Activated naive CD4-positive, alpha-beta T cell treated with anti-CD3 and anti-CD28 coated beads, Interleukin-2, amount 10 ng/mL, durations not matched to agents 7 days and 5 days (primary cell): ENCODE data around the gene CLCN4.

Experiments
- CTCF ChIA-PET: fragments of 350-600 bp; sonication (Branson Sonifier 250); formaldehyde crosslinking; loops from one replicate; lab custom pipeline; 2021; ENCODE audit warnings: antibody characterized with exemption; lab: Charles Lee
- DNase-seq: peaks from one replicate; pipeline ENCODE4 v3.0.0-alpha.2; 2020
- H3K27ac Mint-ChIP-seq: one replicate; pipeline ENCODE4 v1.8.0; 2021; ENCODE audit warnings: mild to moderate bottlenecking, moderate library complexity, mixed read lengths
- H3K27me3 Mint-ChIP-seq: one replicate; pipeline ENCODE4 v1.8.0; 2021; ENCODE audit warnings: mild to moderate bottlenecking, mixed read lengths
- H3K36me3 Mint-ChIP-seq: one replicate; pipeline ENCODE4 v1.8.0; 2021; ENCODE audit warnings: mixed read lengths
- H3K4me1 Mint-ChIP-seq: one replicate; pipeline ENCODE4 v1.8.0; 2021; ENCODE audit warnings: mixed read lengths
- H3K4me3 Mint-ChIP-seq: one replicate; pipeline ENCODE4 v1.8.0; 2021; ENCODE audit warnings: mild to moderate bottlenecking, moderate library complexity, mixed read lengths
- H3K9me3 Mint-ChIP-seq: one replicate; pipeline ENCODE4 v1.8.0; 2021; ENCODE audit warnings: mixed read lengths

Gene CLCN4

DNA sequence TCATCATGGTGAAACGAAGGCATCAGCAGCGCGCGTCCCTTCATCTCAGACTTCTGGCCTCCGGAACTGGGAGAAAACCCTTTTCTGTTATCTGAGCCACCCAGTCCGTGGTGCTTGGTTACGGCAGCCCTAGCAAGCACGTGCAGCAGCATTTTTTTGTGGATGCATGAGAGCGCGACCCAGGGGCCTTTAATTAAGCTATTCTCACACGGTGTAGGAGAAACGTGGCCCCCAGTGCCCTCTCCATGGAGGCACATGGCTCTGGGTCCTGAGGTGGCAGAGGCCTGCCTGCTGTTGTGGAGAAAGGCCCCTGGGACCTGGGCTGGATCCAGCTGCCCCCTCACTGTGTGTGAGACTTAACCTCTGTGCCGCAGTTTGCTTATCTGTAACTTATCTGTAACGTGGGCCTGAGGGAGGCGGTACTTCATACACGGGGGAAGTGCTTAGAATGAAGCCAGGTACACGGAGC lies 9.5 kb downstream of the CLCN4 start:
- H3K36me3 Mint-ChIP-seq = no peaks in the 10 kb centered on the region
- no peaks in the 10 kb centered on the region for H3K9me3 Mint-ChIP-seq
- H3K27me3 Mint-ChIP-seq = peaks cover 10% of the 10 kb centered on the region
- peaks cover 13% of the 10 kb centered on the region for H3K4me1 Mint-ChIP-seq
- H3K4me3 Mint-ChIP-seq = no peak overlapping the region
- CTCF ChIA-PET = no interaction called here
- DNase-seq = no peak
- H3K27ac Mint-ChIP-seq = no peak overlapping the region

DNA sequence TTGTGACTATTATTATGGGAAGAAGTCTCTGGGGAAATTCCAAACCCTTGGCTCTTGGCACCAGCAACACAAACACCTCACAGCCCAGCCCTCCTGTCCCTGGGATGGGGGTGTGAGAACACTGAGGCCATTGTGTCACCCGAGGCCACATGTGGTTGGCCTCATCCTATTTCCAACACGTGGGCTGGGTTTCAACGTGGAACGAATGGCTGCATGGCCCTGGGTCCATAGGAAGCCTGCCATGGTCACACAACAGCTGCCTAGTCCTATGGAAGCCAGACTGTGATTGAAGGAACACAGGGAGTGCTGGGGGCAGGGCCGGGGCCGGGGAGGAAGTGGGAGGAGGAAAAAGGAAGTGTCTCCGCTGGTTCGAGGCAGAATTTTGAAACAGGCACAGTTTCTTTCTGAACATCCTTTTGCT lies 10.0 kb downstream of the CLCN4 start:
- CTCF ChIA-PET = no interaction called here
- no peaks in the 10 kb centered on the region for H3K36me3 Mint-ChIP-seq

DNA sequence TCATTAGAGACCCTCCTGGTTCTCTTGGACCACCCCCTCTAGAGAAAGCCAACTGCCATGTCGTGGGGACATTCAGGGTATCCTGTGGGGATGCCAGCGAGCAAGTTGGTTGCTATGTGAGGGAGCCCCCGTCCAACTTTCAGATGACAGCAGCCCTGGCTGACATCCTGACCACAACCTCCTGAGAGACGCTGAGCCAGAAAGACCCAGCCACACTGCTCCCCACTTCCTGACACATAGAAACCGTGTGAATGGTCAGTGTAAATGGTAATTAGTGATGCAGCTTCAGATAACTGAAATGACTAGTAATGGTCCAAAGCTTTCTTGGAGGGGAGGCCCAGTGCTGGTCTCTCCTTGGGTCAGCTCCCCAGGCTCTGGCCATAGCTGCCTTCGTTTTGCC lies 10.8 kb downstream of the CLCN4 start:
- H3K27ac Mint-ChIP-seq = no peak overlapping the region
- H3K36me3 Mint-ChIP-seq = no peaks in the 10 kb centered on the region
- DNase-seq = no peak
- no peak overlapping the region for H3K4me3 Mint-ChIP-seq
- H3K4me1 Mint-ChIP-seq = peaks cover 13% of the 10 kb centered on the region
- CTCF ChIA-PET = no interaction called here
- H3K9me3 Mint-ChIP-seq = no peaks in the 10 kb centered on the region
- H3K27me3 Mint-ChIP-seq = peaks cover 8% of the 10 kb centered on the region

More for the DNA sequence above, 10.0 kb downstream of the CLCN4 start:
- Mint-ChIP-seq H3K9me3 (no peaks in the 10 kb centered on the region), H3K27ac (no peak overlapping the region), H3K4me3 (no peak overlapping the region), H3K27me3 (peaks cover 6% of the 10 kb centered on the region), H3K4me1 (peaks cover 13% of the 10 kb centered on the region)
- peak; percentile 23 for DNase-seq

DNA sequence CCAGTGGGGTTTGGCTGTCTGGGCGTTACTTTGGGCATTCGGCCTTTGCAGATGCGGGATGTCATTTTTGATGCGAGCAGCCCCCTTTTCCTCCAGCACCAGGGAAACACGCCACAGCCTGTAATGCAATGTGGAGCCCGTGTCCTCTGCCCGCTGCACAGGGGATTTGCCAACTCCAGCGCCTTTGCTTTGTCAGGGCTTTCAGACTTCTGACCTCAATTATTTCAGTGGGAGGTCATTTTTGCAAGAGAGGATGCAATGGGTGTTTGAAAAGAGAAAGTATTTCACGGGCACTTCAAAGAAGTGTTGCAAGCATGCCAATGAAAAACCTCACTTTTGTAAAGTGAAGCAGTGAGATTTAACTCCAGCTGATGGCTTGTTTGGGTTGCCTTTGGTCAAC lies 11.5 kb downstream of the CLCN4 start:
- Mint-ChIP-seq H3K4me1 (peaks cover 13% of the 10 kb centered on the region), H3K27me3 (peaks cover 8% of the 10 kb centered on the region), H3K9me3 (no peaks in the 10 kb centered on the region), H3K36me3 (no peaks in the 10 kb centered on the region), H3K27ac (no peak overlapping the region), H3K4me3 (no peak overlapping the region)
- CTCF ChIA-PET = no interaction called here
- DNase-seq = no peak

DNA sequence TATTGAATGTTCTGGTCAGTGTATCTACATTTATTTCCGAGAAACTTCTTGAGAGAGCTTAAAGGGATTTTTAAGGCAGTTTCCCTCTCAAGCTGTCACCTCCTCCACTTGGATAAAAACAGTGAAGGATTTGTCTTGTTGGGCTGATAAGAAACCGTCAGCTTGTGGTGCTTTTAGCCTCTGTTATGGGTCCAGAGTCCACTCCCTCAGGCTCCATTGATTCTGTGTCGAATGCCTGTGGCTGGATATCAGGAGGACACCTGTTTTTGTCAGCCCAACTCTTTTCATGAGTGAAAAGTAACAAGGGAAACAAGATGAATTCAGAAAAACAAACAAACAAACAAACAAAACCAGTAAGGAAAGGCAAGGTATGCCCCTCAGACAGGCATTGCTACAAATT lies 12.4 kb downstream of the CLCN4 start:
- Mint-ChIP-seq H3K4me3 (no peak overlapping the region), H3K36me3 (no peaks in the 10 kb centered on the region), H3K27ac (no peak overlapping the region), H3K27me3 (peaks cover 4% of the 10 kb centered on the region), H3K9me3 (no peaks in the 10 kb centered on the region), H3K4me1 (peaks cover 13% of the 10 kb centered on the region)
- CTCF ChIA-PET = no interaction called here
- DNase-seq = no peak

DNA sequence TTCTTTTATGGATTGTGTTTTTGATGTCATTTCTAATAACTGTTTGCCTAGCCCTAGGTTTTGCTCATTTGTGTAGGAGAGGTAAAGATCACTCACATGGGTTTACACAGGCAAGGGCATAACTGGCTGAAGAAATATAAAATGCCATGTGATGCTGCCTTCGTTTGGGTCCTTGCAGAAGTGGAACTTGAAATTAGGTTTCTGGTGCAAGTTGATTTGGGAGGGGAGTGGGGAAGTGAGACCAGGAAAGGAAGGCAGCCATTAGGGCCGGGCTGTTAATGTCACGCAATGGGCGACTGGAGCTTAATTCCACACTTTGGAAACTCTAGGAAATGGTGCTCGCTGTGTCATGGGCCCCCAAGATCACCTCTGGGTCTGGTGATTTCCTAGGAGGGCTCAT lies 14.5 kb downstream of the CLCN4 start:
- CTCF ChIA-PET = no interaction called here
- Mint-ChIP-seq H3K36me3 (no peaks in the 10 kb centered on the region), H3K27me3 (peaks cover 4% of the 10 kb centered on the region), H3K4me3 (no peak overlapping the region), H3K9me3 (no peaks in the 10 kb centered on the region), H3K27ac (no peak overlapping the region), H3K4me1 (peaks cover 17% of the 10 kb centered on the region)
- no peak for DNase-seq

DNA sequence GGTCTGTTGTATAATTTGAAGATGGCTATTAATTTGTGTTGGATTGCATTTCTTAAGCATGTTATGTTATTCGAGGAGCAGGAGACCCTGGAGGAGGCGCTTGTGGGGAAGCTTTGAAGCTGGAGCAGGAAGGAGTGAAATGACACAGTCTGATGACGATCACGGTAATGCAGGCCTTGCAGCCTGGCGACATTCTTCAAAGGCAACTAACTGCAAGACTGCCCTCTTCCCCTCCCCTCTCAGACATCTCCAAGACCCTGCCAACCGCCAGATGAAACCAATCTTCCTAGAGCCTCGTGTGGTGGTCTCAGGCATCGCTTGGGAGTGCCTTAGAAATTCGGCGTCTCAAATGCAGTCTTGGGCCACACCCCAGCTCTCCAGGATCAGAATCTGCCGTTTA lies 16.1 kb downstream of the CLCN4 start:
- peaks cover 4% of the 10 kb centered on the region for H3K27me3 Mint-ChIP-seq

DNA sequence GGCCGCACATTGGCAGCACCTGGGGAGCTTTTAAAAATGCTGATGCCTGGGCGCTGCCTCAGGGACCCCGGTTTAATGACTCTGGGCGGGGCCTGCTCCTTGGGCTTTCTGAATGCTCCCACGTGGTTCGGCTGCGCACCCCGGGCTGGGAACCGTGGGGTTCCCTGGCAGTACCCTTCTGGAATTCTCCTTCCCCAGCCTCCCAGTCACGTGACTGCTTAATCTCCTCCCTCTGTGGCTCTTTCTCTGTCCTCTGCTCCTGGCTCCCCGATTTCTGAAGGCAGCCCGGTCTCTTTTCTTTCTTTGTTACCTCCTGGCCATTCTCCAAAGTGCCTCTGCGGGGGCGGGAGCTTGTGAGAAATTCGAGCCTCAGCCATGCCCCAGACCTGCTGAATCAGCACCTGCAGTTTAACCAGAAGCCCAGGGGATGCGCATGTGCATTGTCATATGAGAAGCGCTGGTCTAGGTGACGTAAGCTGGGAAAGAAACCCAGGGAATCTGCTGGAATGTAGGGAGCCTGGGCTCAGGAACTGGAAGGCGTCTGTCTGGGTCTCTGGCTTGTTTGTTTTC lies 16.6 kb downstream of the CLCN4 start:
- peak overlapping the region; percentile 24 for H3K27ac Mint-ChIP-seq
- peaks cover 10% of the 10 kb centered on the region for H3K4me1 Mint-ChIP-seq
- H3K9me3 Mint-ChIP-seq = no peaks in the 10 kb centered on the region
- no peak overlapping the region for H3K4me3 Mint-ChIP-seq
- H3K27me3 Mint-ChIP-seq = peaks cover 4% of the 10 kb centered on the region
- DNase-seq = no peak
- no peaks in the 10 kb centered on the region for H3K36me3 Mint-ChIP-seq
- CTCF ChIA-PET = no interaction called here

More for the DNA sequence above, 16.1 kb downstream of the CLCN4 start:
- no peak overlapping the region for H3K27ac Mint-ChIP-seq
- no peak for DNase-seq
- CTCF ChIA-PET = no interaction called here
- no peak overlapping the region for H3K4me3 Mint-ChIP-seq
- H3K4me1 Mint-ChIP-seq = peaks cover 10% of the 10 kb centered on the region
- no peaks in the 10 kb centered on the region for H3K36me3 Mint-ChIP-seq
- no peaks in the 10 kb centered on the region for H3K9me3 Mint-ChIP-seq

DNA sequence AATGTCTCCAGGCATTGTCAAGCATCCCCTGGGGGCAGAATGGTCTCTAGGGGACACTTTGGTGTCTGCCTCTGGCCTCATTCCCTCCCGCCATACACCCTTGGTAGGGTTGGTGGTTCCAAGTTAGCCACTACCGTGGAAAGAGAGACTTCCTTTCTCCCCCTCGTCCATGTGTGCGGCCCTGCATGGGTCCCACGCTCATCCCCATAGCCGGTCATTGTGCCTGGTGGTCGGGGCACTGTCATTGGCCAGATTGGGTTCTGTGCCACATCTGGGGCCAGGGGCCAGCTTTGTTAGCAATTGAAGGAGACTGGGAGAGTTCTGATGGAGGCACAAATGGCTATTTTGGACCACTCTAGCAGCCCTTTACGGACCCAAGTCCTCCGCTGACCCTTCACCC lies 17.3 kb downstream of the CLCN4 start:
- H3K27ac Mint-ChIP-seq = no peak overlapping the region
- H3K4me1 Mint-ChIP-seq = peaks cover 10% of the 10 kb centered on the region
- CTCF ChIA-PET = no interaction called here
- H3K9me3 Mint-ChIP-seq = no peaks in the 10 kb centered on the region
- H3K4me3 Mint-ChIP-seq = no peak overlapping the region
- no peaks in the 10 kb centered on the region for H3K36me3 Mint-ChIP-seq
- no peak for DNase-seq
- H3K27me3 Mint-ChIP-seq = peaks cover 5% of the 10 kb centered on the region

DNA sequence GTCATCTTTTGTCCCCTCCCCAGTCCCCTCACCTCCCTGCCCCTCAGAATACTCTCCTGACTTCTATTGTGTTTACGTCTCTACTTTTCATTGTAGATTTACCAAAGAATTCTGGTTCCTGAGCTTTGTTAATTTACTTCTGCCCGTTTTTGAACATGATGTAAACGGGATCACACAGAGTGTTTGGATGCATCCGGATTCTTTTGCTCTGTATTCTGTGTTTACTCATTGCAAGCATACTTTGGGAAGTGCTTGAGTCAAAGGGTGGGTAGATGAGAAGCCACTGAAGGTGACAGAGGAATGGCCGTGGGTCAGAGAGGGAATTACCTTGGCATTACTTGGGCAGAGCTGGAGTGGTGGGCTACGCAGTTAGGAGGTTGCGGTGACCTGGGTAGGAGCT lies 18.0 kb downstream of the CLCN4 start:
- CTCF ChIA-PET = no interaction called here
- peaks cover 9% of the 10 kb centered on the region for H3K27me3 Mint-ChIP-seq
- H3K9me3 Mint-ChIP-seq = no peaks in the 10 kb centered on the region
- no peaks in the 10 kb centered on the region for H3K36me3 Mint-ChIP-seq
- DNase-seq = no peak
- H3K4me3 Mint-ChIP-seq = no peak overlapping the region
- H3K4me1 Mint-ChIP-seq = peaks cover 10% of the 10 kb centered on the region
- no peak overlapping the region for H3K27ac Mint-ChIP-seq

DNA sequence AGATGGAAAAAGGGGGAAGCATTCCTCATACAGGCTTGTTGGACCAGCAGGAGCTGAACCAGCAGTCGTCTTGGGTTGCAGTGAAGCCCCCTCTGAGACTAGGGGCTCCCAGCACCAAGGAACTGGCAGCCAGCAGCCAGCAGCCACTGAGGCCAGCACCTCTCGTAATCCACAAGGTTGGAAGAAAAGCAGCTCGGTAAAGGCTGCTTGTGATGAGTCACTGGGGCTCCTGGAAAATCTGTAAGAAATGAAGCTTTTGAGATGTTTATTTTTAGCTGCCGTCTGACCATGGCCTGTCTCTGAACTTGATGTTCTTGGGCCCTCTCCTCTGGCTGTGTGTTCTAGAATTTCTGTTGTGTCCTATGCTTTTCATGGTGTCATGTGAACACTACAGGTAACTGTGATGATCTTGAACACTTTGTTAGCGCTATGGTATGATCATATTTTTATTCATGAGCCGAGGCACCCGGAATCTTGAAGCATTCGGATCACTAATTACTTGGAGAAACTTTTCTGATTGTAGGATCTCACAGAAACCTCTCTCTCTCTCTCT lies 18.6 kb downstream of the CLCN4 start:
- H3K4me1 Mint-ChIP-seq = peaks cover 10% of the 10 kb centered on the region

DNA sequence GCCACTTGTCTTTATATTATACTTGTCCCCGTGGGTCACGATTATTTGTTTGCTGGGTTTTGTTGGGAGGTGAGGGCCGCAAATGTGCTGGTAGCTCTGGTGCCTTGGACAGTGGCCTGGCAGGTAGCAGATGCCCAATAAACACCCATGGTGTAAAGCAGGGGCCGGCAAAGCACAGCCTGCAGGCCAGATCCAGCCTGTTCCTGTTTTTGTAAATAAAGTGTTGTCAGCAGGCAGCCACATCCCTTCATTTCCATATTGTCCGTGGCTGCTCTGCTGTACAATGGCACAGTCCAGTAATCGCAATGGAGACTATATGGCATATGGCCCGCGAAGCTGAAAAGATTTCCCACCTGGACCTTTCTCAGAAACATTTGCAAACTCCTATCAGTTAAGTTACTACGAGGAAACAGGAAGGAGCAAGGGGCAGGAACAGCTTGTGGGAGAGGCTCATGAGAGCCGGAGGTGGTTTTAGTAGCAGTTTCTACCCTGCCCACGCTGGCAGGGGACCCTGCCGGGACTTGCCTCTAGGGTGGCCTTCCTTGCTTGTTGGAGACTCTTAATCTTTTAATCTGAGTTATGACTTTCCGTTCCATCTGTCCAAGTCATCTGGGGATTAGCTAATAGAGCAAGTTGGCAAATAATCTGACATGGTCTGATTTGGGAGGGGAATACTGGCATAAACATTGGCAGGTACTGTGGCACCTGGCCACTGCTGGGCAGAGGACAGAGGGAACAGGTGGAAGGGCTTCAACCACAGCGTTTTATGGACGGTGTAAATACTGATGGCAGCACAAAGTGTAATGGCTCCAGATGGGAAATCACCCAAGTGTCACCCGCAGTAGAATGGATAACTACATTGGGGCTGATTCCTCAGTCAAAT lies 19.6 kb downstream of the CLCN4 start:
- Mint-ChIP-seq H3K36me3 (no peaks in the 10 kb centered on the region), H3K4me1 (peaks cover 10% of the 10 kb centered on the region), H3K4me3 (no peak overlapping the region), H3K27me3 (peaks cover 9% of the 10 kb centered on the region), H3K9me3 (no peaks in the 10 kb centered on the region), H3K27ac (peak overlapping the region; percentile 42)
- CTCF ChIA-PET = interaction anchor here (1.0 kb wide), 1 partner anchor 56 kb away, joined by 5 read pairs; no protein-coding TSS in a partner anchor
- DNase-seq = no peak

More for the DNA sequence above, 18.6 kb downstream of the CLCN4 start:
- Mint-ChIP-seq H3K27ac (no peak overlapping the region), H3K27me3 (peaks cover 9% of the 10 kb centered on the region), H3K4me3 (no peak overlapping the region), H3K9me3 (no peaks in the 10 kb centered on the region), H3K36me3 (no peaks in the 10 kb centered on the region)
- CTCF ChIA-PET = no interaction called here
- DNase-seq = no peak

DNA sequence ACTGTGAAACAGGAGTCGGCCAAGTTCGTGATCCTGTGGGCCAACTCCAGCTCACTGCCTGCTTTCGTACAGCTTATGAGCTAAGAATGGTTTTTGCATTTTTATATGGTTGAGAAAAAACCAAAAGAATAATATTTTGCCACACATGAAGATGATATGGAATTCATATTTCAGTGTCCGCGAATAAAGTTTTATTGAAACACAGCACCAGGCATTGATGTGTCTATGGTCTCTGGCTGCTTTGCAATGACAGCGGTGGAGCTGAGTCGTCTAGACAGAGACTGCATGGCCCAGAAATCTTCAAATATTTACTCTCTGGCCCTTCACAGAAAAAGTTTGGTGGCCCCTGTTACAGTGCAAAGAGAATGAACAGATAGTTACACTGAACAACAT lies 20.2 kb downstream of the CLCN4 start:
- Mint-ChIP-seq H3K4me1 (peaks cover 10% of the 10 kb centered on the region), H3K4me3 (no peak overlapping the region), H3K27ac (no peak overlapping the region), H3K9me3 (no peaks in the 10 kb centered on the region), H3K27me3 (peaks cover 9% of the 10 kb centered on the region), H3K36me3 (no peaks in the 10 kb centered on the region)
- CTCF ChIA-PET = interaction anchor here (1.0 to 1.2 kb wide), 2 partner anchors 13 to 56 kb away, joined by 4 to 5 read pairs; no protein-coding TSS in a partner anchor
- no peak for DNase-seq

DNA sequence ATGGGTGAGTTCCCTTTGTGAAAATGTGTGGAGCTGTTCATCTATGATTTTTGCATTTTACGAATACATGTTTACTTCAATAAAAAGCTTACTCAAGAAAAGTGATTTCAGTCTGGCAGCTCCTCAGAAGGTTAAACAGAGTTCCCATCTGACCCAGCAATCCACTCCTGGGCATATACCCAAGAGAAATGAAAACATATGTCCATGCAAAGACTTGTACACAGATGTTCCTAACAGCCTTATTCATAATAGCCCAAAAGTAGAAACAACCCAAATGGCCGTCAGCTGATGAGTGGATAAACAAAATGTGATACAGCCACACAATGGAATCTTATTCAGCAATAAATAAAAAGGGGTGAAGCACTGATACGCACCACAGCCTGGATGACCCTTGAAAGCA lies 20.8 kb downstream of the CLCN4 start:
- Mint-ChIP-seq H3K27me3 (peaks cover 6% of the 10 kb centered on the region), H3K27ac (no peak overlapping the region), H3K4me1 (peaks cover 10% of the 10 kb centered on the region), H3K36me3 (no peaks in the 10 kb centered on the region), H3K4me3 (no peak overlapping the region), H3K9me3 (no peaks in the 10 kb centered on the region)
- DNase-seq = no peak
- CTCF ChIA-PET = interaction anchor here (1.0 to 1.2 kb wide), 2 partner anchors 13 to 57 kb away, joined by 4 to 5 read pairs; no protein-coding TSS in a partner anchor
